Measurements from ENCODE around the gene CTU1. TPM values are rescaled to one million over a fixed set of nuclear protein-coding genes. Genes with fewer than 3 reads are reported as not detected.

CTU1 gene
- total RNA-seq, 1 donor from 2014 or later, result 7.8 TPM

GRCh38 chr19:51063664-51064063, 44.5 kb downstream of the CTU1 start:
- H3K4me1 Mint-ChIP-seq, result no peaks in the 10 kb centered on the region
- intact Hi-C loops (cut with micrococcal nuclease), result no loop called here
- CTCF ChIA-PET, result no interaction called here
- DNase-seq (no peak), ATAC-seq (ENCODE audit: low read depth) (no peak)
- H3K9me3 Mint-ChIP-seq, result peaks cover 2% of the 10 kb centered on the region
- POLR2A ChIA-PET, result no interaction called here
- H3K36me3 Mint-ChIP-seq (ENCODE audit: low read depth), result no peaks in the 10 kb centered on the region
- H3K27ac Mint-ChIP-seq, result no peak overlapping the region
- H3K27me3 Mint-ChIP-seq, result peaks cover 41% of the 10 kb centered on the region
- H3K4me3 Mint-ChIP-seq, result no peak overlapping the region
- no peak for TF ChIP-seq CTCF (IDR thresholded peaks at IDR 0.05)

GRCh38 chr19:51060973-51061372, 47.2 kb downstream of the CTU1 start:
- ChIA-PET POLR2A (no interaction called here), CTCF (no interaction called here)
- Mint-ChIP-seq H3K9me3 (peaks cover 2% of the 10 kb centered on the region), H3K4me3 (no peak overlapping the region), H3K36me3 (ENCODE audit: low read depth) (no peaks in the 10 kb centered on the region), H3K4me1 (no peaks in the 10 kb centered on the region), H3K27me3 (peaks cover 26% of the 10 kb centered on the region), H3K27ac (no peak overlapping the region)
- DNase-seq, result no peak
- ATAC-seq (ENCODE audit: low read depth), result no peak
- no peak for TF ChIP-seq CTCF (IDR thresholded peaks at IDR 0.05)
- intact Hi-C loops (cut with micrococcal nuclease), result no loop called here

- H3K4me3 Mint-ChIP-seq, result no peak overlapping the region
- TF ChIP-seq CTCF (IDR thresholded peaks at IDR 0.05), result no peak
- DNase-seq (no peak), ATAC-seq (ENCODE audit: low read depth) (no peak)
- intact Hi-C loops (cut with micrococcal nuclease), result no loop called here
- no peak overlapping the region for H3K27ac Mint-ChIP-seq
- ChIA-PET CTCF (no interaction called here), POLR2A (no interaction called here)
- peaks cover 23% of the 10 kb centered on the region for H3K27me3 Mint-ChIP-seq
- no peaks in the 10 kb centered on the region for H3K36me3 Mint-ChIP-seq (ENCODE audit: low read depth)
- no peaks in the 10 kb centered on the region for H3K4me1 Mint-ChIP-seq
- peaks cover 2% of the 10 kb centered on the region for H3K9me3 Mint-ChIP-seq
Observed at GRCh38 chr19:51060336-51060735, 47.9 kb downstream of the CTU1 start.

GRCh38 chr19:51059715-51060114, 48.5 kb downstream of the CTU1 start:
- peaks cover 23% of the 10 kb centered on the region for H3K27me3 Mint-ChIP-seq
- POLR2A ChIA-PET, result no interaction called here
- H3K4me3 Mint-ChIP-seq, result no peak overlapping the region
- DNase-seq (no peak), ATAC-seq (ENCODE audit: low read depth) (no peak)
- TF ChIP-seq CTCF (IDR thresholded peaks at IDR 0.05), result no peak
- H3K36me3 Mint-ChIP-seq (ENCODE audit: low read depth), result no peaks in the 10 kb centered on the region
- no peaks in the 10 kb centered on the region for H3K4me1 Mint-ChIP-seq
- peaks cover 2% of the 10 kb centered on the region for H3K9me3 Mint-ChIP-seq
- intact Hi-C loops (cut with micrococcal nuclease), result no loop called here
- CTCF ChIA-PET, result no interaction called here
- no peak overlapping the region for H3K27ac Mint-ChIP-seq

GRCh38 chr19:51055866-51056265, 52.3 kb downstream of the CTU1 start:
- Mint-ChIP-seq H3K9me3 (no peaks in the 10 kb centered on the region), H3K27ac (no peak overlapping the region), H3K4me3 (no peak overlapping the region), H3K36me3 (ENCODE audit: low read depth) (no peaks in the 10 kb centered on the region), H3K27me3 (peaks cover 17% of the 10 kb centered on the region), H3K4me1 (no peaks in the 10 kb centered on the region)
- ATAC-seq (ENCODE audit: low read depth) (no peak), DNase-seq (no peak)
- no peak for TF ChIP-seq CTCF (IDR thresholded peaks at IDR 0.05)
- intact Hi-C loops (cut with micrococcal nuclease), result no loop called here
- CTCF ChIA-PET, result no interaction called here
- POLR2A ChIA-PET, result no interaction called here

Other genes with a start within 250 kb of the CTU1 start
- 0.69 and 1.8 TPM in 2 replicates for gene KLK2, start 235.0 kb downstream of the CTU1 start, total RNA-seq
- gene KLK4, start 197.0 kb downstream of the CTU1 start, total RNA-seq, result 0.32 and 0.75 TPM in 2 replicates
- gene KLK5, start 155.4 kb downstream of the CTU1 start, total RNA-seq, result not detected in 2 replicates
- not detected in 2 replicates for gene KLK6, start 138.8 kb downstream of the CTU1 start, total RNA-seq
- not detected in 2 replicates for gene KLK7, start 124.5 kb downstream of the CTU1 start, total RNA-seq
- gene KLK8, start 106.8 kb downstream of the CTU1 start, total RNA-seq, result not detected in 2 replicates
- not detected in 2 replicates for gene KLK10, start 88.7 kb downstream of the CTU1 start, total RNA-seq
- not detected in 2 replicates for gene KLK11, start 81.8 kb downstream of the CTU1 start, total RNA-seq
- not detected in 2 replicates for gene KLK12, start 73.4 kb downstream of the CTU1 start, total RNA-seq
- gene KLK13, start 43.3 kb downstream of the CTU1 start, total RNA-seq, result not detected in 2 replicates
- 0.76 and 0.82 TPM in 2 replicates for gene KLK14, start 25.5 kb downstream of the CTU1 start, total RNA-seq
- 0.29 TPM in 1 of 2 replicates, not detected in the other for gene SIGLEC9, start 16.5 kb upstream of the CTU1 start, total RNA-seq
- not detected in 2 replicates for gene SIGLEC7, start 33.9 kb upstream of the CTU1 start, total RNA-seq
- not detected in 2 replicates for gene CD33, start 116.7 kb upstream of the CTU1 start, total RNA-seq
- gene SIGLECL1, start 142.7 kb upstream of the CTU1 start, total RNA-seq, result not detected in 2 replicates
- not detected in 2 replicates for gene IGLON5, start 203.2 kb upstream of the CTU1 start, total RNA-seq
- gene VSIG10L, start 233.7 kb upstream of the CTU1 start, total RNA-seq, result 0.95 and 0.98 TPM in 2 replicates